BLaER1 treated with 17β-estradiol and CSF1 and Interleukin-3, amounts not matched to agents 10 nM and 100 nM (cell line): Measurements from ENCODE around the gene TMEM79.
"Not testable (repeated sequence)": the region's sequence is repeated elsewhere in the genome, so short reads cannot be mapped to it uniquely, and the experiment has no call there.

Source experiments
- H3K27ac ChIP-seq, 11 experiments: shearing (Covaris generic); formaldehyde crosslinking; 2 replicates each; pipeline ENCODE4 v1.8.1; 2022
- H3K27me3 ChIP-seq, 11 experiments: shearing (Covaris generic); formaldehyde crosslinking; 2 replicates each; pipeline ENCODE4 v1.8.1; 2022
- H3K36me3 ChIP-seq, 11 experiments: shearing (Covaris generic); formaldehyde crosslinking; 2 replicates each; pipeline ENCODE4 v1.8.1; 2022
- H3K4me1 ChIP-seq, 10 experiments: shearing (Covaris generic); formaldehyde crosslinking; 2 replicates each; pipeline ENCODE4 v1.8.1; 2022
- H3K4me2 ChIP-seq, 11 experiments: shearing (Covaris generic); formaldehyde crosslinking; 2 replicates each; pipeline ENCODE4 v1.8.1; 2022
- H3K4me3 ChIP-seq, 10 experiments: shearing (Covaris generic); formaldehyde crosslinking; 2 replicates each; pipeline ENCODE4 v1.8.1; 2022
- H3K9ac ChIP-seq, 11 experiments: shearing (Covaris generic); formaldehyde crosslinking; 2 replicates each; pipeline ENCODE4 v1.8.1; 2022
- H3K9me3 ChIP-seq, 11 experiments: shearing (Covaris generic); formaldehyde crosslinking; replicated peaks in 1 of 11; 2 replicates each; pipeline ENCODE4 v1.8.1; 2022
- H4K20me1 ChIP-seq, 11 experiments: shearing (Covaris generic); formaldehyde crosslinking; 2 replicates each; pipeline ENCODE4 v1.8.1; 2022
- Cebpa-rat ChIP-seq, 11 experiments: shearing (Covaris generic); IDR thresholded peaks; 2 replicates each; pipeline ENCODE4 v1.8.1; 2022

TMEM79 gene

GRCh38 chr1:156298852-156299357, 14.8 kb downstream of the TMEM79 start, which contains the start of gene VHLL:
TSS of gene VHLL (minus strand) at chr1:156299307. CDS start at chr1:156299189, 118 bp downstream.
- peaks cover 0 to 14% (median 0%) of the 10 kb centered on the region in 11 experiments; a peak in 4 of 22 replicates for H4K20me1 ChIP-seq
- no peak within 1 kb of the TSS for H3K4me3 ChIP-seq
- H3K4me1 ChIP-seq, result peaks cover 0 to 9% (median 0%) of the 10 kb centered on the region in 10 experiments; a peak in 5 of 20 replicates
- TF ChIP-seq Cebpa-rat (IDR thresholded peaks at IDR 0.05), result no peak
- no peak within 1 kb of the TSS for H3K9ac ChIP-seq
- H3K9me3 ChIP-seq, result no peaks in the 10 kb centered on the region
- H3K36me3 ChIP-seq, result peaks cover 7 to 22% (median 14%) of the 10 kb centered on the region in 11 experiments
- no peak within 1 kb of the TSS for H3K4me2 ChIP-seq
- H3K27me3 ChIP-seq, result no peaks in the 10 kb centered on the region
- no peak within 1 kb of the TSS for H3K27ac ChIP-seq

GRCh38 chr1:156303241-156303640, 19.1 kb downstream of the TMEM79 start:
- peaks cover 0 to 39% (median 8%) of the 10 kb centered on the region in 11 experiments; a peak in 8 of 22 replicates for H4K20me1 ChIP-seq
- H3K36me3 ChIP-seq, result peaks cover 48 to 65% (median 57%) of the 10 kb centered on the region in 11 experiments
- H3K9me3 ChIP-seq, result no peaks in the 10 kb centered on the region
- no peaks in the 10 kb centered on the region for H3K27me3 ChIP-seq
- H3K9ac ChIP-seq, result no peak overlapping the region
- no peak overlapping the region for H3K4me2 ChIP-seq
- TF ChIP-seq Cebpa-rat (IDR thresholded peaks at IDR 0.05), result no peak
- H3K27ac ChIP-seq, result no peak overlapping the region
- H3K4me1 ChIP-seq, result no peaks in the 10 kb centered on the region
- H3K4me3 ChIP-seq, result no peak overlapping the region

- no peaks in the 10 kb centered on the region for H3K4me1 ChIP-seq
- H3K27ac ChIP-seq, result no peak overlapping the region
- H4K20me1 ChIP-seq, result peaks cover 0 to 54% (median 22%) of the 10 kb centered on the region in 11 experiments; a peak in 12 of 22 replicates
- TF ChIP-seq Cebpa-rat (IDR thresholded peaks at IDR 0.05), result no peak
- no peak overlapping the region for H3K4me3 ChIP-seq
- no peak overlapping the region for H3K9ac ChIP-seq
- no peaks in the 10 kb centered on the region for H3K27me3 ChIP-seq
- H3K36me3 ChIP-seq, result peaks cover 68 to 85% (median 76%) of the 10 kb centered on the region in 11 experiments
- H3K4me2 ChIP-seq, result no peak overlapping the region
- H3K9me3 ChIP-seq, result no peaks in the 10 kb centered on the region
These were observed 21.1 kb downstream of the TMEM79 start for GRCh38 chr1:156305215-156305614.

GRCh38 chr1:156308078-156308477, 24.0 kb downstream of the TMEM79 start:
- Histone ChIP-seq H3K9ac (no peak overlapping the region), H3K9me3 (no peaks in the 10 kb centered on the region), H3K4me1 (peaks cover 0 to 27% (median 21%) of the 10 kb centered on the region in 10 experiments; a peak in 16 of 20 replicates), H3K27ac (no peak overlapping the region), H3K36me3 (peaks cover 96 to 100% (median 99%) of the 10 kb centered on the region in 11 experiments), H3K4me3 (no peak overlapping the region), H4K20me1 (peaks cover 0 to 78% (median 40%) of the 10 kb centered on the region in 11 experiments; a peak in 16 of 22 replicates), H3K4me2 (no peak overlapping the region), H3K27me3 (no peaks in the 10 kb centered on the region)
- no peak for TF ChIP-seq Cebpa-rat (IDR thresholded peaks at IDR 0.05)

- Histone ChIP-seq H3K36me3 (peaks cover 99 to 100% (median 100%) of the 10 kb centered on the region in 11 experiments), H3K4me3 (no peak overlapping the region), H3K27me3 (no peaks in the 10 kb centered on the region), H3K27ac (peak overlapping the region in 8 of 11 experiments; percentile 8 to 61 (median 53); a peak in 14 of 22 replicates), H3K4me1 (peaks cover 0 to 29% (median 21%) of the 10 kb centered on the region in 10 experiments; a peak in 16 of 20 replicates), H3K4me2 (peak overlapping the region in 7 of 11 experiments; percentile 23 to 63 (median 36); a peak in 11 of 22 replicates), H3K9ac (peak overlapping the region in 2 of 11 experiments; percentile 9 to 36; a peak in 2 of 22 replicates), H4K20me1 (peaks cover 0 to 99% (median 47%) of the 10 kb centered on the region in 11 experiments; a peak in 16 of 22 replicates), H3K9me3 (no peaks in the 10 kb centered on the region)
- TF ChIP-seq Cebpa-rat (IDR thresholded peaks at IDR 0.05), result peak in 9 of 11 experiments; percentile 46 to 85 (median 76); a peak in 13 of 22 replicates
These were observed 26.8 kb downstream of the TMEM79 start for GRCh38 chr1:156310962-156311361.

GRCh38 chr1:156316909-156317308, 32.8 kb downstream of the TMEM79 start:
- Histone ChIP-seq H3K27me3 (no peaks in the 10 kb centered on the region), H3K9ac (no peak overlapping the region), H3K4me1 (peaks cover 0 to 14% (median 8%) of the 10 kb centered on the region in 10 experiments; a peak in 14 of 20 replicates), H3K9me3 (no peaks in the 10 kb centered on the region), H3K4me3 (no peak overlapping the region), H3K27ac (no peak overlapping the region), H3K4me2 (no peak overlapping the region), H3K36me3 (peaks cover 99 to 100% (median 100%) of the 10 kb centered on the region in 11 experiments), H4K20me1 (peaks cover 7 to 100% (median 74%) of the 10 kb centered on the region in 11 experiments; a peak in 20 of 22 replicates)
- peak in 5 of 11 experiments; percentile 5 to 63 (median 53); a peak in 6 of 22 replicates for TF ChIP-seq Cebpa-rat (IDR thresholded peaks at IDR 0.05)

- TF ChIP-seq Cebpa-rat (IDR thresholded peaks at IDR 0.05), result no peak
- Histone ChIP-seq H3K9ac (peak overlapping the region in 1 of 11 experiments; percentile 1; a peak in 2 of 22 replicates), H3K4me3 (no peak overlapping the region), H3K27ac (no peak overlapping the region), H4K20me1 (peaks cover 7 to 100% (median 85%) of the 10 kb centered on the region in 11 experiments; a peak in 20 of 22 replicates), H3K4me1 (no peaks in the 10 kb centered on the region; a peak in 1 of 20 replicates), H3K4me2 (no peak overlapping the region), H3K9me3 (no peaks in the 10 kb centered on the region), H3K36me3 (peaks cover 98 to 100% (median 100%) of the 10 kb centered on the region in 11 experiments), H3K27me3 (no peaks in the 10 kb centered on the region)
These were observed 35.5 kb downstream of the TMEM79 start for GRCh38 chr1:156319664-156320063.

GRCh38 chr1:156320560-156320959, 36.4 kb downstream of the TMEM79 start:
- H3K4me3 ChIP-seq, result no peak overlapping the region
- peaks cover 7 to 100% (median 89%) of the 10 kb centered on the region in 11 experiments; a peak in 20 of 22 replicates for H4K20me1 ChIP-seq
- peaks cover 98 to 100% (median 100%) of the 10 kb centered on the region in 11 experiments for H3K36me3 ChIP-seq
- no peaks in the 10 kb centered on the region for H3K4me1 ChIP-seq
- H3K9me3 ChIP-seq, result no peaks in the 10 kb centered on the region
- no peak overlapping the region for H3K4me2 ChIP-seq
- H3K27ac ChIP-seq, result no peak overlapping the region
- TF ChIP-seq Cebpa-rat (IDR thresholded peaks at IDR 0.05), result no peak
- H3K27me3 ChIP-seq, result no peaks in the 10 kb centered on the region
- H3K9ac ChIP-seq, result no peak overlapping the region

- H3K27ac ChIP-seq, H3K9me3 ChIP-seq, H3K4me1 ChIP-seq, H3K4me3 ChIP-seq, H3K9ac ChIP-seq, H3K4me2 ChIP-seq, H3K27me3 ChIP-seq: not testable (repeated sequence)
- Histone ChIP-seq H4K20me1 (peaks cover 7 to 91% (median 84%) of the 10 kb centered on the region in 11 experiments; a peak in 20 of 22 replicates), H3K36me3 (peaks cover 89 to 96% (median 90%) of the 10 kb centered on the region in 11 experiments)
These were observed 39.1 kb downstream of the TMEM79 start for GRCh38 chr1:156323179-156323578.
